ENCODE data around the gene RAP1GAP2.

DNA sequence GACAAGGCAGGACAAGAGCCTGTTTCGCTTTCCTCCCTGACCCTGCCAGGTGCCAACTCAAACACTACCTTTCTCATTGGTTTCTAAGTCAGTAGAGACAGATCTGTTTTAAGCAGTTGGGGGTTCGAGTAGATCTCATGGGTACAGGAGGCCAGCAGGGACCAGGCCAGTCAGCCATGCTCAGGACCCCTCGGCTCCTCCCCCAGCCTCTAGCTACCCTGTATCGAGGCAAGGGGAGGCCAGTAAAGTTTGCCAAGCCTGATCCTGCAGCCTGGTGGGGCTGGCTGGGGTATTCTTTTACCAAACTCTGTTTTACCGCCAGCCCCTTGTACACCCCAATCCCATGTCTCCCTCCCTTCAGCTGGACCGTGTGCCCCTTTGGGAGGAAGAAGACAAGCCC is 240.6 kb downstream of the RAP1GAP2 start:
- TF ChIP-seq, protein P1, sequence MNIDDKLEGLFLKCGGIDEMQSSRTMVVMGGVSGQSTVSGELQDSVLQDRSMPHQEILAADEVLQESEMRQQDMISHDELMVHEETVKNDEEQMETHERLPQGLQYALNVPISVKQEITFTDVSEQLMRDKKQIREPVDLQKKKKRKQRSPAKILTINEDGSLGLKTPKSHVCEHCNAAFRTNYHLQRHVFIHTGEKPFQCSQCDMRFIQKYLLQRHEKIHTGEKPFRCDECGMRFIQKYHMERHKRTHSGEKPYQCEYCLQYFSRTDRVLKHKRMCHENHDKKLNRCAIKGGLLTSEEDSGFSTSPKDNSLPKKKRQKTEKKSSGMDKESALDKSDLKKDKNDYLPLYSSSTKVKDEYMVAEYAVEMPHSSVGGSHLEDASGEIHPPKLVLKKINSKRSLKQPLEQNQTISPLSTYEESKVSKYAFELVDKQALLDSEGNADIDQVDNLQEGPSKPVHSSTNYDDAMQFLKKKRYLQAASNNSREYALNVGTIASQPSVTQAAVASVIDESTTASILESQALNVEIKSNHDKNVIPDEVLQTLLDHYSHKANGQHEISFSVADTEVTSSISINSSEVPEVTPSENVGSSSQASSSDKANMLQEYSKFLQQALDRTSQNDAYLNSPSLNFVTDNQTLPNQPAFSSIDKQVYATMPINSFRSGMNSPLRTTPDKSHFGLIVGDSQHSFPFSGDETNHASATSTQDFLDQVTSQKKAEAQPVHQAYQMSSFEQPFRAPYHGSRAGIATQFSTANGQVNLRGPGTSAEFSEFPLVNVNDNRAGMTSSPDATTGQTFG (tag by site-specific recombination; IDR thresholded peaks at IDR 0.05; ENCODE audit: borderline replicate concordance), result no peak
- TF ChIP-seq, protein P2, sequence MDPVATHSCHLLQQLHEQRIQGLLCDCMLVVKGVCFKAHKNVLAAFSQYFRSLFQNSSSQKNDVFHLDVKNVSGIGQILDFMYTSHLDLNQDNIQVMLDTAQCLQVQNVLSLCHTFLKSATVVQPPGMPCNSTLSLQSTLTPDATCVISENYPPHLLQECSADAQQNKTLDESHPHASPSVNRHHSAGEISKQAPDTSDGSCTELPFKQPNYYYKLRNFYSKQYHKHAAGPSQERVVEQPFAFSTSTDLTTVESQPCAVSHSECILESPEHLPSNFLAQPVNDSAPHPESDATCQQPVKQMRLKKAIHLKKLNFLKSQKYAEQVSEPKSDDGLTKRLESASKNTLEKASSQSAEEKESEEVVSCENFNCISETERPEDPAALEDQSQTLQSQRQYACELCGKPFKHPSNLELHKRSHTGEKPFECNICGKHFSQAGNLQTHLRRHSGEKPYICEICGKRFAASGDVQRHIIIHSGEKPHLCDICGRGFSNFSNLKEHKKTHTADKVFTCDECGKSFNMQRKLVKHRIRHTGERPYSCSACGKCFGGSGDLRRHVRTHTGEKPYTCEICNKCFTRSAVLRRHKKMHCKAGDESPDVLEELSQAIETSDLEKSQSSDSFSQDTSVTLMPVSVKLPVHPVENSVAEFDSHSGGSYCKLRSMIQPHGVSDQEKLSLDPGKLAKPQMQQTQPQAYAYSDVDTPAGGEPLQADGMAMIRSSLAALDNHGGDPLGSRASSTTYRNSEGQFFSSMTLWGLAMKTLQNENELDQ (tag by site-specific recombination; IDR thresholded peaks at IDR 0.05; ENCODE audit: low read depth), result no peak
- TF ChIP-seq, protein P3, sequence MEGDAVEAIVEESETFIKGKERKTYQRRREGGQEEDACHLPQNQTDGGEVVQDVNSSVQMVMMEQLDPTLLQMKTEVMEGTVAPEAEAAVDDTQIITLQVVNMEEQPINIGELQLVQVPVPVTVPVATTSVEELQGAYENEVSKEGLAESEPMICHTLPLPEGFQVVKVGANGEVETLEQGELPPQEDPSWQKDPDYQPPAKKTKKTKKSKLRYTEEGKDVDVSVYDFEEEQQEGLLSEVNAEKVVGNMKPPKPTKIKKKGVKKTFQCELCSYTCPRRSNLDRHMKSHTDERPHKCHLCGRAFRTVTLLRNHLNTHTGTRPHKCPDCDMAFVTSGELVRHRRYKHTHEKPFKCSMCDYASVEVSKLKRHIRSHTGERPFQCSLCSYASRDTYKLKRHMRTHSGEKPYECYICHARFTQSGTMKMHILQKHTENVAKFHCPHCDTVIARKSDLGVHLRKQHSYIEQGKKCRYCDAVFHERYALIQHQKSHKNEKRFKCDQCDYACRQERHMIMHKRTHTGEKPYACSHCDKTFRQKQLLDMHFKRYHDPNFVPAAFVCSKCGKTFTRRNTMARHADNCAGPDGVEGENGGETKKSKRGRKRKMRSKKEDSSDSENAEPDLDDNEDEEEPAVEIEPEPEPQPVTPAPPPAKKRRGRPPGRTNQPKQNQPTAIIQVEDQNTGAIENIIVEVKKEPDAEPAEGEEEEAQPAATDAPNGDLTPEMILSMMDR (tag by site-specific recombination; IDR thresholded peaks at IDR 0.05), result no peak
- TF ChIP-seq ZNF791 (tag by site-specific recombination; IDR thresholded peaks at IDR 0.05) (no peak), ZNF274 (IDR thresholded peaks at IDR 0.05; ENCODE audit: low read length) (no peak), ZNF274 (tag by site-specific recombination; IDR thresholded peaks at IDR 0.05; ENCODE audit: borderline replicate concordance) (no peak), ZNF555 (tag by site-specific recombination; conservative IDR thresholded peaks at IDR 0.05) (no peak), ZNF621 (tag by site-specific recombination; IDR thresholded peaks at IDR 0.05) (no peak), WT1 (tag by site-specific recombination; IDR thresholded peaks at IDR 0.05) (no peak), YY1 (tag by site-specific recombination; IDR thresholded peaks at IDR 0.05) (no peak), KLF9 (tag by site-specific recombination; IDR thresholded peaks at IDR 0.05; ENCODE audit: low read depth) (no peak), ZNF114 (tag by site-specific recombination; IDR thresholded peaks at IDR 0.05) (no peak)
- TF ChIP-seq, protein P4, sequence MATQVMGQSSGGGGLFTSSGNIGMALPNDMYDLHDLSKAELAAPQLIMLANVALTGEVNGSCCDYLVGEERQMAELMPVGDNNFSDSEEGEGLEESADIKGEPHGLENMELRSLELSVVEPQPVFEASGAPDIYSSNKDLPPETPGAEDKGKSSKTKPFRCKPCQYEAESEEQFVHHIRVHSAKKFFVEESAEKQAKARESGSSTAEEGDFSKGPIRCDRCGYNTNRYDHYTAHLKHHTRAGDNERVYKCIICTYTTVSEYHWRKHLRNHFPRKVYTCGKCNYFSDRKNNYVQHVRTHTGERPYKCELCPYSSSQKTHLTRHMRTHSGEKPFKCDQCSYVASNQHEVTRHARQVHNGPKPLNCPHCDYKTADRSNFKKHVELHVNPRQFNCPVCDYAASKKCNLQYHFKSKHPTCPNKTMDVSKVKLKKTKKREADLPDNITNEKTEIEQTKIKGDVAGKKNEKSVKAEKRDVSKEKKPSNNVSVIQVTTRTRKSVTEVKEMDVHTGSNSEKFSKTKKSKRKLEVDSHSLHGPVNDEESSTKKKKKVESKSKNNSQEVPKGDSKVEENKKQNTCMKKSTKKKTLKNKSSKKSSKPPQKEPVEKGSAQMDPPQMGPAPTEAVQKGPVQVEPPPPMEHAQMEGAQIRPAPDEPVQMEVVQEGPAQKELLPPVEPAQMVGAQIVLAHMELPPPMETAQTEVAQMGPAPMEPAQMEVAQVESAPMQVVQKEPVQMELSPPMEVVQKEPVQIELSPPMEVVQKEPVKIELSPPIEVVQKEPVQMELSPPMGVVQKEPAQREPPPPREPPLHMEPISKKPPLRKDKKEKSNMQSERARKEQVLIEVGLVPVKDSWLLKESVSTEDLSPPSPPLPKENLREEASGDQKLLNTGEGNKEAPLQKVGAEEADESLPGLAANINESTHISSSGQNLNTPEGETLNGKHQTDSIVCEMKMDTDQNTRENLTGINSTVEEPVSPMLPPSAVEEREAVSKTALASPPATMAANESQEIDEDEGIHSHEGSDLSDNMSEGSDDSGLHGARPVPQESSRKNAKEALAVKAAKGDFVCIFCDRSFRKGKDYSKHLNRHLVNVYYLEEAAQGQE (tag by site-specific recombination; IDR thresholded peaks at IDR 0.05), result no peak
